Measurements from ENCODE around the gene NUP93.

DNA sequence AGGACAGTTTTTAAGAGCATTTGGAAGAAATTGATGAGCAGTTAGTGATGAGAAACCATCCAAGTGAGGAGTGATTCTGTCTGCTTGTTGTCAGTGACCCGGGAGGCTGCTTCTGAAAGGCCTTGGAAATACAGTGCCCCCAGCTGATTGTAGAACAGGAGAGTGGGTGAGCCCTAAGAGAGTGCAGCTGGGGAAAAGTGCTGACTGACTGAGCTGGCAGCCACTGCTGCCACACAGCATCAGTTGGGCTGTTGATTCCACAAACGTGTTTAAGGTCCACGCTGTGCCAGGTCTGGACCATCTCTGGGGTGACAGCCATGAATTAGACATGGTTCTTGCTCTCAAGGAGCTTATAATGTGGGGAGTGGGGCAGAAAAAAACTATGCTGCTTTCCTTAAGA, 18.9 kb downstream of the NUP93 start:
- TF ChIP-seq, protein P1, sequence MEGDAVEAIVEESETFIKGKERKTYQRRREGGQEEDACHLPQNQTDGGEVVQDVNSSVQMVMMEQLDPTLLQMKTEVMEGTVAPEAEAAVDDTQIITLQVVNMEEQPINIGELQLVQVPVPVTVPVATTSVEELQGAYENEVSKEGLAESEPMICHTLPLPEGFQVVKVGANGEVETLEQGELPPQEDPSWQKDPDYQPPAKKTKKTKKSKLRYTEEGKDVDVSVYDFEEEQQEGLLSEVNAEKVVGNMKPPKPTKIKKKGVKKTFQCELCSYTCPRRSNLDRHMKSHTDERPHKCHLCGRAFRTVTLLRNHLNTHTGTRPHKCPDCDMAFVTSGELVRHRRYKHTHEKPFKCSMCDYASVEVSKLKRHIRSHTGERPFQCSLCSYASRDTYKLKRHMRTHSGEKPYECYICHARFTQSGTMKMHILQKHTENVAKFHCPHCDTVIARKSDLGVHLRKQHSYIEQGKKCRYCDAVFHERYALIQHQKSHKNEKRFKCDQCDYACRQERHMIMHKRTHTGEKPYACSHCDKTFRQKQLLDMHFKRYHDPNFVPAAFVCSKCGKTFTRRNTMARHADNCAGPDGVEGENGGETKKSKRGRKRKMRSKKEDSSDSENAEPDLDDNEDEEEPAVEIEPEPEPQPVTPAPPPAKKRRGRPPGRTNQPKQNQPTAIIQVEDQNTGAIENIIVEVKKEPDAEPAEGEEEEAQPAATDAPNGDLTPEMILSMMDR (IDR thresholded peaks at IDR 0.05) = no peak
- TF ChIP-seq POLR2A (IDR thresholded peaks at IDR 0.05) = no peak
